Inferior parietal cortex (tissue), 1 donor: ENCODE data around the gene C3orf52.
"Not testable (repeated sequence)": the region's sequence is repeated elsewhere in the genome, so short reads cannot be mapped to it uniquely, and the experiment has no call there.

Experiments used
- DNase-seq: peaks from one replicate; pipeline ENCODE4 v3.0.0-alpha.2; 2016; ENCODE audit errors: extremely low spot score

The C3orf52 gene

GRCh38 chr3:112086076-112086854 lies at the start of gene C3orf52:
Gene C3orf52, plus strand, starts transcription at chr3:112086389. Its CDS starts 19 bp downstream, at chr3:112086408.
- DNase-seq = peak; percentile 20

GRCh38 chr3:112037194-112037593 lies 49.0 kb upstream of the C3orf52 start:
- DNase-seq = not testable (repeated sequence)

- peak; percentile 39 for DNase-seq
These were observed 47.3 kb upstream of the C3orf52 start for GRCh38 chr3:112038863-112039262.

- no peak for DNase-seq
These were observed 44.9 kb upstream of the C3orf52 start for GRCh38 chr3:112041321-112041720.

GRCh38 chr3:112042842-112043280 lies 43.3 kb upstream of the C3orf52 start:
- peak; percentile 9 for DNase-seq

GRCh38 chr3:112043621-112044201 lies 42.5 kb upstream of the C3orf52 start:
- DNase-seq = peak; percentile 84

- DNase-seq = no peak
These were observed 39.6 kb upstream of the C3orf52 start for GRCh38 chr3:112046599-112046998.

GRCh38 chr3:112047264-112047663 lies 38.9 kb upstream of the C3orf52 start:
- DNase-seq = no peak

GRCh38 chr3:112048911-112049310 lies 37.3 kb upstream of the C3orf52 start:
- DNase-seq = no peak

- no peak for DNase-seq
These were observed 33.0 kb upstream of the C3orf52 start for GRCh38 chr3:112053229-112053628.

- DNase-seq = no peak
These were observed 29.7 kb upstream of the C3orf52 start for GRCh38 chr3:112056451-112056929.

- DNase-seq = no peak
These were observed 26.7 kb upstream of the C3orf52 start for GRCh38 chr3:112059497-112059896.

- DNase-seq = no peak
These were observed 25.0 kb upstream of the C3orf52 start for GRCh38 chr3:112061152-112061551.

GRCh38 chr3:112072387-112073060 lies 13.7 kb upstream of the C3orf52 start:
- not testable (repeated sequence) for DNase-seq

- no peak for DNase-seq
These were observed 12.2 kb upstream of the C3orf52 start for GRCh38 chr3:112074006-112074405.

GRCh38 chr3:112074616-112075497 lies 11.3 kb upstream of the C3orf52 start:
- no peak for DNase-seq

GRCh38 chr3:112078125-112079083 lies 7.8 kb upstream of the C3orf52 start:
- DNase-seq = no peak

GRCh38 chr3:112083239-112083638 lies 3.0 kb upstream of the C3orf52 start:
- no peak for DNase-seq

GRCh38 chr3:112084980-112085705 lies 1.0 kb upstream of the C3orf52 start:
- DNase-seq = no peak

GRCh38 chr3:112085735-112086075 lies 484 bp upstream of the C3orf52 start:
- DNase-seq = no peak
